Measurements from ENCODE around the gene USP34. TPM values are rescaled to one million over a fixed set of nuclear protein-coding genes. Genes with fewer than 3 reads are reported as not detected.

USP34 gene
- total RNA-seq, 2 donors from 2014 or later: 105 to 120 TPM

DNA sequence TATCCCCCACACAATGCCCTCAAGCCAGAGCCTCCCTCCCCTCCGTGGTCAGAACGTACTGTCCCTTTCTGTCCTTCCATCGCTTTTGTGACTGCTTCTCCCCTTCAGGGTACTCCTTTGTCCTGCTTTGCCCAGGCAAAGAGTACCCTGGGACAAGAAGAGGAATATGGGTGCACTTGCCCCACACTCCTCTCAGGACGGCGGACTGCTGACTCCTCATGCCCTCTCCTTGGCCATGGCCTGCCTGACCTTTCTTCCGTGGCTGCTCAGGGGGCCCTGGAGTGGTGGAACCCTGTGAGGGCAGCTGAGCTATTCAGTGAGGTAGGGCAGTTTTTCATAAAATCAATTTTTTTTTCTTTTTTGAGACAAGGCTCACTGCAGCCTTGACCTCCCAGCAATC is 290.2 kb downstream of the USP34 start:
- Histone ChIP-seq H3K36me3 (ENCODE audit: control insufficient read depth, insufficient read depth, low read length) (peaks cover 66% of the 10 kb centered on the region), H3K9me3 (ENCODE audit: control insufficient read depth, low read length) (no peaks in the 10 kb centered on the region), H3K4me1 (ENCODE audit: control insufficient read depth, insufficient read depth, low read length) (peaks cover 22% of the 10 kb centered on the region), H3K27me3 (ENCODE audit: control insufficient read depth, insufficient read depth, low read length, poor library complexity, severe bottlenecking) (no peaks in the 10 kb centered on the region), H3K9ac (ENCODE audit: extremely low read depth, low read length, poor library complexity, severe bottlenecking) (no peak overlapping the region), H3K27ac (ENCODE audit: low read depth, low read length) (no peak overlapping the region), H3K4me3 (ENCODE audit: low read length) (no peak overlapping the region)
- no peak for DNase-seq
- peaks cover 36% of the 10 kb centered on the region for H3K4me1 Mint-ChIP-seq
- H3K36me3 Mint-ChIP-seq (ENCODE audit: low read depth): peaks cover 60% of the 10 kb centered on the region
- H3K27ac Mint-ChIP-seq: peak overlapping the region; percentile 61
- peaks cover 10% of the 10 kb centered on the region for H3K27me3 Mint-ChIP-seq (ENCODE audit: insufficient read depth)
- peak overlapping the region; percentile 76 for H3K4me3 Mint-ChIP-seq
- no peaks in the 10 kb centered on the region for H3K9me3 Mint-ChIP-seq
- WGBS, 2 experiments (ENCODE audit: insufficient coverage in 1 of 2, insufficient read length in 1 of 2): 94 to 98% methylated on average over 5 to 6 of the region's 6 CpGs
- TF ChIP-seq, protein P1, sequence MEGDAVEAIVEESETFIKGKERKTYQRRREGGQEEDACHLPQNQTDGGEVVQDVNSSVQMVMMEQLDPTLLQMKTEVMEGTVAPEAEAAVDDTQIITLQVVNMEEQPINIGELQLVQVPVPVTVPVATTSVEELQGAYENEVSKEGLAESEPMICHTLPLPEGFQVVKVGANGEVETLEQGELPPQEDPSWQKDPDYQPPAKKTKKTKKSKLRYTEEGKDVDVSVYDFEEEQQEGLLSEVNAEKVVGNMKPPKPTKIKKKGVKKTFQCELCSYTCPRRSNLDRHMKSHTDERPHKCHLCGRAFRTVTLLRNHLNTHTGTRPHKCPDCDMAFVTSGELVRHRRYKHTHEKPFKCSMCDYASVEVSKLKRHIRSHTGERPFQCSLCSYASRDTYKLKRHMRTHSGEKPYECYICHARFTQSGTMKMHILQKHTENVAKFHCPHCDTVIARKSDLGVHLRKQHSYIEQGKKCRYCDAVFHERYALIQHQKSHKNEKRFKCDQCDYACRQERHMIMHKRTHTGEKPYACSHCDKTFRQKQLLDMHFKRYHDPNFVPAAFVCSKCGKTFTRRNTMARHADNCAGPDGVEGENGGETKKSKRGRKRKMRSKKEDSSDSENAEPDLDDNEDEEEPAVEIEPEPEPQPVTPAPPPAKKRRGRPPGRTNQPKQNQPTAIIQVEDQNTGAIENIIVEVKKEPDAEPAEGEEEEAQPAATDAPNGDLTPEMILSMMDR (conservative IDR thresholded peaks at IDR 0.05): no peak

DNA sequence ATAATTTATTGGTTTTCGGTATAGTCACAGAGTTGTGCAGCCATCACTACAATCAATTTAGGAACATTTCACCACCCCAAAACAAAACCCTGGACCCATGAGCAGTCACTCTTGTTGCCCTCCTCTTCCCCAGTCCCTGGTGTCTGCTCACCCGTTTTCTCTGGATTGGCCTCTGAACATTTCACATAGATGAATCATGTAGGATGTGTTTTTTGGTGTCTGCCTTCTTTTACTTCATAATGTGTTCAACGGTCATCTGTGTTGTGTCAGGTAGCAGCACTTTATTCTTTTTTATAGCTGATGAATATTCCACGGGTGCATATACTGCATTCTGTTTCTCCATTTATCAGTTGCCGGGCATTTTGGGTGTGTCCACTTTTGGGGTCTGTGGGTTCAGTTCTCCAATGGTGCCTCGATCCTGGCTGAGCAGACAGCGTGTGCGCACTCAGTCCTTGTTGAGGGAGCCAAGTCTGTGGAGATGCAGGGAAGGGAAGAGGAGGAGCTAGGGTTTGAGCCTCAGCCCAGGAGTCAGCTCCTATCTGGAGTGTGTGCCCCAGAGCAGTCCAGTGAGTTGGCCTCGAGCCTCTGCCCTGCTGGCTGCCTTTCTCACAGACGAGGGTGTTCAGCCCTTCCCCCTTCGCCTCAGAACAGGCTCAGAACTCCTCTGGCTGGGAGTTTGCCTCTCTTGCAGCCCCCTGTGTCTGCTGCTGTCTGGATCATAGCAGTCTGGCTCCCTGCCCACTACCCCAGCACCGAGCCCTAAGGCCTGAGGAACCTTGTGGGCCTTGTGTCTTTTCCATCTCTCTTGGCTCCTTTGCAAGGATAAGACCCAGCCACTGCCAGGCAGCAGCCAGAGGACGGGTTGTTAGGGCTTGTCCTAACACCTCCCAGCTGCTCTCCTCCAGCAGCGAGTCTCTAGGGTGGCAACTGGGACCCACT is 290.9 kb downstream of the USP34 start:
- Histone ChIP-seq H3K27me3 (ENCODE audit: control insufficient read depth, insufficient read depth, low read length, poor library complexity, severe bottlenecking) (no peaks in the 10 kb centered on the region), H3K27ac (ENCODE audit: low read depth, low read length) (no peak overlapping the region), H3K4me1 (ENCODE audit: control insufficient read depth, insufficient read depth, low read length) (peaks cover 22% of the 10 kb centered on the region), H3K9me3 (ENCODE audit: control insufficient read depth, low read length) (no peaks in the 10 kb centered on the region), H3K9ac (ENCODE audit: extremely low read depth, low read length, poor library complexity, severe bottlenecking) (no peak overlapping the region), H3K4me3 (ENCODE audit: low read length) (peak overlapping the region; percentile 81), H3K36me3 (ENCODE audit: control insufficient read depth, insufficient read depth, low read length) (peaks cover 59% of the 10 kb centered on the region)
- TF ChIP-seq, protein P1 (conservative IDR thresholded peaks at IDR 0.05): no peak
- H3K27ac Mint-ChIP-seq: peak overlapping the region; percentile 61
- 75 to 92% methylated on average over 6 to 14 of the region's 14 CpGs for WGBS, 2 experiments (ENCODE audit: insufficient coverage in 1 of 2, insufficient read length in 1 of 2)
- peaks cover 17% of the 10 kb centered on the region for H3K27me3 Mint-ChIP-seq (ENCODE audit: insufficient read depth)
- DNase-seq: no peak
- H3K4me1 Mint-ChIP-seq: peaks cover 36% of the 10 kb centered on the region
- H3K9me3 Mint-ChIP-seq: no peaks in the 10 kb centered on the region
- H3K36me3 Mint-ChIP-seq (ENCODE audit: low read depth): peaks cover 53% of the 10 kb centered on the region
- peak overlapping the region; percentile 76 for H3K4me3 Mint-ChIP-seq

DNA sequence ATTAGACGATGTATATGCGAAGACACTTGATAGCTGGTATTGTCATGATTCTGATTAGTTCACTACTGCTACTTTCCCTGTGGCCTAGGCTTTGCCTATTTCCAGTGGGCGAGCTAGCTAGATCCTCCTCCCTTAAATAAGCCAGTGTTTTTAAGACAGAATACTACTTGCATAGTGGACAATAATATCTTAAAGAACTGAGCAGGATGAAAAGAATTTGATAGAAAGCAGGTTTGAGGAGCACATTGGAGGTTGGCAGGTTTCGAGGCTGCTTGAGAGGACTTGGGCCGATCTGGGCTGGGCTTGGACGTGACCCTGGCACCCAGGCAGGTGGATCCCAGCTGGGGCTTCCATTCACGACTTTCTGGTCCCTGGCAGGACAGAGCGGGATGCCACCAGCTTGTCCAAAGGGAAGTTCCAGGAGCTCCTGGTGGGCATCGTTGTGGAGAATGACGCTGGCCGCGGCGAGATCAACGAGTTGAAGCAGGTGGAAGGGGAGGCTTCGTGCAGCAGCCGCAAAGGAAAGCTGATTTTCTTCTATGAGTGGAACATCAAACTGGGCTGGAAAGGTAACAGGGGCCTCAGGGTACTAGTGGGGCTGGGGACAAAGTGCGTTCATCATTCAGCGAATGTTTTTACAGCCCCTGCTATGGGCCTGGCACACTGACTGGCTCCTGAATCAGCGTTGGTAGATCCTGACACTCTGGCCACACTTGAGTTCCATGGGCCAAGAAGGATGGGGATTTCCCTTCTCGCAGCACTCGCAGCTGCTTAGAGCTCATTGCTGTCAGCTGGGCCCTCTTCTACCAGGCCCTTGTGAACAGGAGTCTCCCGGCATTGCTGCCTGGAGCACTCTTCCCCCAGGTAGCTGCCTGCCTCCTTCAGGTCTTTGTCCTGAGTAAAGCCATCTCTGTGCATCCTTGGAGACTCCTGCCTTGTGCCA is 292.0 kb downstream of the USP34 start:
- Histone ChIP-seq H3K9me3 (ENCODE audit: control insufficient read depth, low read length) (no peaks in the 10 kb centered on the region), H3K27ac (ENCODE audit: low read depth, low read length) (no peak overlapping the region), H3K9ac (ENCODE audit: extremely low read depth, low read length, poor library complexity, severe bottlenecking) (peak overlapping the region; percentile 85), H3K4me3 (ENCODE audit: low read length) (peak overlapping the region; percentile 81), H3K36me3 (ENCODE audit: control insufficient read depth, insufficient read depth, low read length) (peaks cover 48% of the 10 kb centered on the region), H3K27me3 (ENCODE audit: control insufficient read depth, insufficient read depth, low read length, poor library complexity, severe bottlenecking) (no peaks in the 10 kb centered on the region), H3K4me1 (ENCODE audit: control insufficient read depth, insufficient read depth, low read length) (peaks cover 22% of the 10 kb centered on the region)
- peaks cover 36% of the 10 kb centered on the region for H3K4me1 Mint-ChIP-seq
- TF ChIP-seq, protein P1 (conservative IDR thresholded peaks at IDR 0.05): no peak
- no peak for DNase-seq
- H3K9me3 Mint-ChIP-seq: no peaks in the 10 kb centered on the region
- H3K4me3 Mint-ChIP-seq: peak overlapping the region; percentile 76
- H3K27ac Mint-ChIP-seq: peak overlapping the region; percentile 41
- H3K27me3 Mint-ChIP-seq (ENCODE audit: insufficient read depth): peaks cover 26% of the 10 kb centered on the region
- peaks cover 44% of the 10 kb centered on the region for H3K36me3 Mint-ChIP-seq (ENCODE audit: low read depth)
- WGBS, 2 experiments (ENCODE audit: insufficient coverage in 1 of 2, insufficient read length in 1 of 2): 96% methylated on average over 17 to 22 of the region's 22 CpGs

Data from endodermal cell (in vitro differentiated cells).